Measurements from ENCODE around the gene ADSL.

- TF ChIP-seq EZH2 (IDR thresholded peaks at IDR 0.05; ENCODE audit: borderline replicate concordance, insufficient read depth, low read depth, low read length, poor library complexity, severe bottlenecking): no peak
- TF ChIP-seq, protein P1, sequence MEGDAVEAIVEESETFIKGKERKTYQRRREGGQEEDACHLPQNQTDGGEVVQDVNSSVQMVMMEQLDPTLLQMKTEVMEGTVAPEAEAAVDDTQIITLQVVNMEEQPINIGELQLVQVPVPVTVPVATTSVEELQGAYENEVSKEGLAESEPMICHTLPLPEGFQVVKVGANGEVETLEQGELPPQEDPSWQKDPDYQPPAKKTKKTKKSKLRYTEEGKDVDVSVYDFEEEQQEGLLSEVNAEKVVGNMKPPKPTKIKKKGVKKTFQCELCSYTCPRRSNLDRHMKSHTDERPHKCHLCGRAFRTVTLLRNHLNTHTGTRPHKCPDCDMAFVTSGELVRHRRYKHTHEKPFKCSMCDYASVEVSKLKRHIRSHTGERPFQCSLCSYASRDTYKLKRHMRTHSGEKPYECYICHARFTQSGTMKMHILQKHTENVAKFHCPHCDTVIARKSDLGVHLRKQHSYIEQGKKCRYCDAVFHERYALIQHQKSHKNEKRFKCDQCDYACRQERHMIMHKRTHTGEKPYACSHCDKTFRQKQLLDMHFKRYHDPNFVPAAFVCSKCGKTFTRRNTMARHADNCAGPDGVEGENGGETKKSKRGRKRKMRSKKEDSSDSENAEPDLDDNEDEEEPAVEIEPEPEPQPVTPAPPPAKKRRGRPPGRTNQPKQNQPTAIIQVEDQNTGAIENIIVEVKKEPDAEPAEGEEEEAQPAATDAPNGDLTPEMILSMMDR (IDR thresholded peaks at IDR 0.05): no peak
Observed at GRCh38 chr22:40363059-40363458, 16.8 kb downstream of the ADSL start.

Data from B cell (primary cell).